KMS-11 (cell line): ENCODE measurements around the gene C13orf46.

Experiments
- H2AFZ ChIP-seq: fragments of 200-600 bp; sonication (generic); 2 replicates; pipeline ENCODE4 v1.6.1; 2016; ENCODE audit warnings: antibody characterized with exemption, mixed run types, low read depth
- H3K27ac ChIP-seq: fragments of 200-600 bp; sonication (generic); 2 replicates; pipeline ENCODE4 v1.6.1; 2016; ENCODE audit warnings: mild to moderate bottlenecking, mixed run types
- H3K27me3 ChIP-seq: fragments of 200-600 bp; sonication (generic); 2 replicates; pipeline ENCODE4 v1.6.1; 2017; ENCODE audit warnings: mild to moderate bottlenecking, low read depth, mixed run types, moderate library complexity; ENCODE audit not compliant: insufficient read depth
- H3K36me3 ChIP-seq: fragments of 200-600 bp; sonication (generic); 2 replicates; pipeline ENCODE4 v1.6.1; 2017; ENCODE audit warnings: mild to moderate bottlenecking, mixed run types; ENCODE audit not compliant: insufficient read depth
- H3K4me1 ChIP-seq: fragments of 200-600 bp; sonication (generic); 2 replicates; pipeline ENCODE4 v1.6.1; 2016; ENCODE audit warnings: mild to moderate bottlenecking, low read depth, mixed run types; ENCODE audit not compliant: poor library complexity, severe bottlenecking
- H3K4me2 ChIP-seq: fragments of 200-600 bp; sonication (generic); 2 replicates; pipeline ENCODE4 v1.7.0; 2016; ENCODE audit warnings: mild to moderate bottlenecking, mixed run types
- H3K4me3 ChIP-seq: fragments of 200-600 bp; sonication (generic); IDR thresholded peaks from 2 replicates; pipeline ENCODE4 v1.6.1; 2017; ENCODE audit warnings: low read depth, low read length, mixed read lengths; ENCODE audit not compliant: insufficient read depth
- H3K79me2 ChIP-seq: fragments of 200-600 bp; sonication (generic); 2 replicates; pipeline ENCODE4 v1.6.1; 2016; ENCODE audit warnings: low read depth, mixed run types; ENCODE audit not compliant: insufficient read depth
- H3K9ac ChIP-seq: fragments of 200-600 bp; sonication (generic); 2 replicates; pipeline ENCODE4 v1.6.1; 2016; ENCODE audit warnings: mild to moderate bottlenecking, mixed run types
- H4K20me1 ChIP-seq: fragments of 200-600 bp; sonication (generic); 2 replicates; pipeline ENCODE4 v1.6.1; 2016; ENCODE audit warnings: mild to moderate bottlenecking, mixed run types; ENCODE audit not compliant: insufficient read depth
- CTCF ChIP-seq: fragments of 200-600 bp; sonication (generic); conservative IDR thresholded peaks from 2 replicates; pipeline ENCODE4 v1.6.1; 2017; ENCODE audit warnings: low read depth, mild to moderate bottlenecking, antibody characterized with exemption, low read length, moderate library complexity, mixed read lengths

C13orf46 gene

GRCh38 chr13:113904411-113904810 lies 69.5 kb downstream of the C13orf46 start:
- Histone ChIP-seq H3K4me1 (no peaks in the 10 kb centered on the region), H3K27ac (no peak overlapping the region), H3K4me2 (no peak overlapping the region), H3K27me3 (no peaks in the 10 kb centered on the region), H3K4me3 (no peak overlapping the region), H3K79me2 (no peaks in the 10 kb centered on the region), H3K9ac (no peak overlapping the region), H3K36me3 (no peaks in the 10 kb centered on the region), H4K20me1 (no peaks in the 10 kb centered on the region), H2AFZ (no peak overlapping the region)
- TF ChIP-seq CTCF = no peak

- Histone ChIP-seq H3K27me3 (no peaks in the 10 kb centered on the region), H3K4me2 (no peak overlapping the region), H2AFZ (no peak overlapping the region), H3K79me2 (no peaks in the 10 kb centered on the region), H3K4me3 (no peak overlapping the region), H4K20me1 (no peaks in the 10 kb centered on the region), H3K36me3 (no peaks in the 10 kb centered on the region), H3K4me1 (no peaks in the 10 kb centered on the region), H3K27ac (no peak overlapping the region), H3K9ac (no peak overlapping the region)
- no peak for TF ChIP-seq CTCF
These were observed 70.0 kb downstream of the C13orf46 start for GRCh38 chr13:113903912-113904311.
